Measurements from ENCODE around the gene CERS6.

GRCh38 chr2:168441214-168441872 is 14.7 kb upstream of the CERS6 start:
- TF ChIP-seq NRF1 (IDR thresholded peaks at IDR 0.05; ENCODE audit: low read depth, low read length) (no peak), POLR2AphosphoS5 (IDR thresholded peaks at IDR 0.05; ENCODE audit: low read depth, low read length) (no peak), MAX (IDR thresholded peaks at IDR 0.05) (no peak), MAFK (IDR thresholded peaks at IDR 0.05; ENCODE audit: low read depth, low read length) (no peak), CBX8 (IDR thresholded peaks at IDR 0.05; ENCODE audit: borderline replicate concordance, low read depth, low read length) (no peak), USF2 (IDR thresholded peaks at IDR 0.05; ENCODE audit: low read length) (no peak), CHD2 (IDR thresholded peaks at IDR 0.05; ENCODE audit: low read length) (no peak)
- TF ChIP-seq, protein P1, sequence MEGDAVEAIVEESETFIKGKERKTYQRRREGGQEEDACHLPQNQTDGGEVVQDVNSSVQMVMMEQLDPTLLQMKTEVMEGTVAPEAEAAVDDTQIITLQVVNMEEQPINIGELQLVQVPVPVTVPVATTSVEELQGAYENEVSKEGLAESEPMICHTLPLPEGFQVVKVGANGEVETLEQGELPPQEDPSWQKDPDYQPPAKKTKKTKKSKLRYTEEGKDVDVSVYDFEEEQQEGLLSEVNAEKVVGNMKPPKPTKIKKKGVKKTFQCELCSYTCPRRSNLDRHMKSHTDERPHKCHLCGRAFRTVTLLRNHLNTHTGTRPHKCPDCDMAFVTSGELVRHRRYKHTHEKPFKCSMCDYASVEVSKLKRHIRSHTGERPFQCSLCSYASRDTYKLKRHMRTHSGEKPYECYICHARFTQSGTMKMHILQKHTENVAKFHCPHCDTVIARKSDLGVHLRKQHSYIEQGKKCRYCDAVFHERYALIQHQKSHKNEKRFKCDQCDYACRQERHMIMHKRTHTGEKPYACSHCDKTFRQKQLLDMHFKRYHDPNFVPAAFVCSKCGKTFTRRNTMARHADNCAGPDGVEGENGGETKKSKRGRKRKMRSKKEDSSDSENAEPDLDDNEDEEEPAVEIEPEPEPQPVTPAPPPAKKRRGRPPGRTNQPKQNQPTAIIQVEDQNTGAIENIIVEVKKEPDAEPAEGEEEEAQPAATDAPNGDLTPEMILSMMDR (IDR thresholded peaks at IDR 0.05; ENCODE audit: control extremely low read depth in 1 of 3, insufficient read depth in 1 of 3, low read depth in 1 of 3, low read length in 3 of 3): no peak
